NCI-H446 treated with DMSO at 0.1 percent for 48 hours (cell line): Measurements from ENCODE around the gene UNC5CL.
A peak's percentile ranks its signal among the peaks of the same experiment; 100 is the strongest.
"Not testable (repeated sequence)": the region's sequence is repeated elsewhere in the genome, so short reads cannot be mapped to it uniquely, and the experiment has no call there.

Experiments
- DNase-seq: peaks from one replicate; lab custom pipeline; 2025; lab: John Stamatoyannopoulos, UW

The UNC5CL gene

DNA sequence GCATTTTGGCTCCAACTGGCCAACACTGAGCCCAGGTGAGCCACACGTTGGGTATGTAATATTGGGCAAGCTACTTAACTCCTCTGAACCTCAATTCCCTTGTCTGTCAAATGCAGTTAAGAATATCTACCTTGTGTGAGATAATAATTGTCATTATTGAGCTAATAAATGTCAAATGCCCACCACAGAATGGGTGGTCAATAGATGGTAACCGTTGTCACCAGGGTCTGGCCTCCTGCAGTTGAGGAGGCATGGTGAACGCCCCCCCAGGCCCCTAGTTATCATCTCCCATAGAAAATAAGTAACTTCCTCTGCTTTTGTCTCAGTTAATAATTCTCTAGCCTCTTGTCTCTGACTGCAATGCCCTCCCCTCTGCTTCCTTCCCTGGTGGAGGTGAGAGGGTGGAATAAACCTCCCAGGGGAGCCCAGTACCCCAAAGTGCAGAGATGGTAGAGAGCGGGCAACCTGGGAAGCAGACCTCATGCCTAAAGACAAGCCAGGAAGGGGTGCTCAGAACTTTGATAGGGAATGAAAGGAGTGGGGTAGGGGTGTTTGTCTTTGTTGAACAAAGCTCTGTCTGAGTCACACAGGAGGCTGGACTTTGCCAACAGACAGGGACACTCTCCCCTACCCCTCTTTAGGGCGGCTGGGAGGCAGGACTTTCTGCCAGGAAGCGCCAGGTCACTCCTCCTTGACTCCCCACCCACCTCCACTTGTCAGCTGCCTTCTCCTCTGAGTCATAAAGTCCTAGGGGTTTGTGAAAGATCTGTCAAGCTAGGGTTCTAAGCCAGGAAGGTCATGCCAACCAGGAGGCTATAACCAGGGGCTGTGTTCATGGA lies 1.3 kb upstream of the UNC5CL start:
- DNase-seq: no peak

DNA sequence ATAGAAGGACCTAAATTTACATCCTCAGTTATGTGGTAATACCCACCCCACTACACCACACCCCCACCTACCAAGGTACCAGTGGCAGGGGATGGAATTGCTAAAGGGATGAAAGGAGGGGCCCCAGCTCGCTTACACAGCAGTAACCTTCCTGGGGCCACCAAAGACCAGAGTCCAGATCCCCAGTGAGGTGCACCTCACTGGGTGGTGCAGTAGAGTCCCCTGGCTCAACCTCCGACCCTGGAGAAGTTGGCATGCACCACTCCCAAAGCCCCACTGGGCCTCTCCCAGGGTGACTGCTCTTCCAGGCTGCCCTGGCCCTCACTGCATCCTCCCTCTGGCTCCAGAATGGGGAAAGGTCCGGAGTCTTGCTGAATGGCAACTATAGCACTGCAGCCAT lies 816 bp downstream of the UNC5CL start:
- DNase-seq: no peak

DNA sequence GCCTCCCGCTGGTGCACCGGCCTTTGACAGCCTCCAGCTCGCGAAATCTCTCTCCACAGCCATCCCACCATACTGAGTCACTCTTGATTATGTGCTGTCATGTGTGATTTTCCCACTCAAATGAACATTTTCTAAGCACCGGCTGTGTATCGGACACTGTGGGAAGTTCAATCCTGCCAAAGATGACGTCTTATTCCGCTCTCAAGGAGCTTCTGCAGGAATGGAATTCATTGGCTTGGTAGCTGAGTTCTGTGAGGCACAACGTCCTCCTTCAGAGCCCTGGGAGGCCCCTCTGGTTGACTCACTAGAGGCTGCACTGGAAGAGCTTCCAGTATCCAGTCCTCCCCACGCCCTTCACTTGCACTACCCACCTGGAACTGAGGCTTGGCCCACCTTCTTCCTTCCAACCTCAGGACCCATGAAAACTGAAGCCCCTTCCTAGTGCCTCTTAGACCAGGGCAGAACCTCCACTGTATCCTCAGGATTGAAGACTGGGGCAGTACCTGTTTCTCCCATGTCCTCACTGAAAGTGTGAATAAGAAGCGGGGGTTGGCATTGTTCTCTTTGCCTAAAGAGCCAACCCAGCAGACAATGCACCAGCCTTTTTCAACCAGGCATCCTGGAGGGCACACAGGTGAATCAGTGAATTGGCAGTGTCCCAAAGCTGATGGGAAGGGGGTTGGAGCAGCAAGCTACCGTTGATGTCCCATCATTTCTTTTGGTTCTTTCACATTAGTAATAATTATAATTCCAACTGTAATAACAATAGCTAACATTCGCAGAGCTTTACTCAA lies 1.7 kb downstream of the UNC5CL start:
- no peak for DNase-seq

DNA sequence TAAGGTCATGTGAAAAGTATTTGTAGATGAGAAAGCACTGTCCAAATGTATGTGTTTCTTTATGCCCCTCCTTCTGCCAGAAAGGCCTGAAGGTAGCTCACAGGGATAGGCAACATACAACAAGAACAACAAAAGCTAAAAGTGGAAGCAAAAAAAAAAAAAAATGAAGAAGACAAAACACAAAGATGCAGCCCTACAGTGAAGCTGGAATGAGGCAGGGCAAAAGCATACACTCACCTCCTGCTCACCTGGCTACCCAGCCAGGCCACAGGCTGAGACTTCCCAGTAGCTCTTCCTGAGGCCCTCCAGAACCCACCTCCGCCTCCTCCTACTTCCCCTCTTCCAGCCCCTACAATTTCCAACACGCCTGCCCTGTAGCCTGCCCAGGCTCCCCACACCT lies 2.4 kb downstream of the UNC5CL start:
- DNase-seq: no peak

DNA sequence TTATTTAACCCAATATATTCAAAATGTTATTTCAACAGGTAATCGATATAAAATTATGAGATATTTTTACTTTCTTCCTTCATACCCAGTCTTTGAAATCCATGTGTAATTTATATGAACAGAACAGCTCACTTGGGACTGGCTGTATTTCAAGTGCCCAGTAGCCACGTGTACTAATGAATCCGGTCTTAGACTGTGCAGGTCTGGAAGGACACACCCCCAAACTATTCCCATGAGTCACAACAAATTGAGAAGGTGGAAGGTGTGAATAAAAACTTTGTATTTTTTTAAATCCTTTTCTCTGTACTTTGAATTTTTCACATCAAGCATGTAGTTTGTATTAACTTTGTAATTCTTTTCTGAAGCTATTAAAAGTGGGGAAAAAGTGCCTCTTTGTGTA lies 2.8 kb downstream of the UNC5CL start:
- DNase-seq: no peak

DNA sequence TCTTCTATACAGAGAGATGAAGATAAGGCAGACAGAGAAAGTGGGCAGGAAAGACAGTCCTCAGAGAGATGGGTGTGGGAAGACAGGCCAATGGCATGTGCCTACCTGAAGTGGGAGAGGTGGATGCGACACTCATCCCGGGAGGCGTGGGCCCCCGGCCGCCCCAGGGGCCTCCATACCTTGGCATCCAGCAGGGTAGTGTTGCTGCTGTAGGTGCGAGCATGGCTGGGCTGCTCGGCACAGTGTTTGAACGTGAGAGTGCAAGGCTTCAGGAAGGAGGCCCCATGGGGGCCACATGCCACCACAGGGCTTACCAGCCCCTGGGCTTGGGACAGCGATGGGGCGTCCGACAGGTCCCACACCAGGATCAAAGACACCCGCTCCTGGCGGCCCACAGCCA lies 5.2 kb downstream of the UNC5CL start:
- DNase-seq: no peak

DNA sequence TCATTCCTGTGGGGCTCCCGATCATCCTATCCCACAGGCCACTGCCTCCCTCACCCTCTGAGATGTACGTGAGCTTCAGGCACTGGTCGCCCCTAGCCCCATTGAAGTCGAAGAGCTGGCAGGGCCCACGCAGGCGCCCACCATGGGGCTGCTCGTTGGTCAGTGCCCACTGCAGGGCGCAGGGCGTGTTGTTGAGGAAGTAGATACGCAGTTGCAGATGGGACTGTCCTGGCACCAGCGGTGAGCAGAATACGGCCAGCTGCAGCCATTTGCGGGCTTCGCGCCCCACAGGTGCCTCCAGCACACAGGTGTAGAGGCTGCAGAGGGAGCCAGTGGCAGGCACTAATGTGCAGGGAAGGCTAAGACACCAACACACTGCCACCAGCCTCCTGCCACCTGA lies 6.2 kb downstream of the UNC5CL start:
- DNase-seq: no peak

DNA sequence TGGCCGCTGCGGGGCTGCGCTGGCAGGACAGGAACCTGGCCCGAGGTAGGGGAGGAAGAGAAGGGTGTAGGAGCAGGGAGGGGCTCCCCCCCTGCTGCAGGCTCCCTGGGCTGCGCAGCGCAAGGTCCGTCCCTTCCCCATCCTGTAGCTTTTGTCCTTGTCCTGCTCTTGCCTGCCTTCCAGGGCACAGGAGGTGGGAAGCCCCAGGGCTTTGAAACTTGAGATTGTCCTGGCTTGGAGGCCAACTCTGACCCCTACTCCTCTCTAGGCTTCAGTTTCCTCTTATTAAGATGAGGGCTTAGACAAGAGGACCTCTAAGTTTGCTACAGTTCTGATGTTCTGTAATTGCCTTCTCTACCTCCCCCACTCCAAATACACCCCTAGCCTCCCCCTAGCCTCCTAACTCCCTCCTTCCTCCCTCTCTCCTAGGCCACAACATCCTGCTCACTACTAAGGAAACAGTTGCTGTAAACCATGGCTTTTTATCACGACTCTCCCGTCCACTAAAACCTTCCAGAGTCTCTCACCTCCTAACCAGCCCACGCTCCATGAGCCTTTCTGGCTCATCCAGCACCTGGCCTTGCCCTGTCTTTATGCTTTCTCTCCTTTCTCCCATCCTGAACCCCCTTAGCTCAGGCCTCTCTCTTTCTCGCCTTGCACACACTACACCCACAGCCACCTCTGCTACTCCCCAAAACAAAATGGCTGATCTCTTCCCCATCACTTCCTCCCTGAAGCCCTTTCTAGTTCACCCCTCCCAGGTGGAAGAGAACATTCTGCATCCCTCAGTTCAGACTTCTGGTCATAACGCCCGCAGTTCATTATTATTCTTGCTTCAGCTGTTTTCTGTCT lies 10.2 kb downstream of the UNC5CL start:
- DNase-seq: no peak

DNA sequence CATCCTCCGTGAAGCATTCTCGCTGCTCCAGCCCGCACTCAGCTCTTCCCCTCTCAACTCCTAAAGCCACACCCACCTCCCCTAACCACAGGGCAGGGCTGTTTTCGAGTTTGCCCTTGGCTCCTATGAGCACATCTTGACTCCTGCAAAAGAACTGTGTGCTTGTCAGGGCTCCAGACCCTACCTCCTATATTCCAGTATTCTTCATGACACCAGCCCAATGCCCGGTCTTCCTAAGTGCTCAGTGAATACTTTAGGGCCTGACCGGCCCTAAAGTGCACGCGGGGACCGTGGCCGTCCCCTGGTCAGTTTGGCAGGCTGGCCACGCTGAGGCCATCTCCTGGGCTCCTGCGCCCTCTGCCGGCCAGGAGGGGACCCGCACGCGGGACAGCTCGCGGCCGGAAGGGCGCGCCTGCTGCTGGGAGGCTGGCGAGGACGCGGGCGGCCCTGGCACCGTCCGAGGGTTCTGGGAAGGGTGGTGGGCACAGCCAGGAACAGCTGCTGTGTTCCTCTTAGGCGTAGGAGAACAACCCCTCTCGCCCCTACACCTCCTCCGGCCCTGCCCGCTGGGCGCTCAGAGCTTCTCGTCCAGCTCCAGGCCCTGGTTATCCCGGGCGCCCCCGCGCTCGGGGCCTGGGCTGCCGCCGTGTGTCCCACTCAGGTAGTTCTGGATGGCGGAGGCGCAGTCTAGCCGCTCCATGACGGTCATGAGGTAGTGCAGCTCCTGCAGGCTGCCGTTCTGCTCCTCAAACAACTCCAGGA lies 11.0 kb downstream of the UNC5CL start:
- no peak for DNase-seq

DNA sequence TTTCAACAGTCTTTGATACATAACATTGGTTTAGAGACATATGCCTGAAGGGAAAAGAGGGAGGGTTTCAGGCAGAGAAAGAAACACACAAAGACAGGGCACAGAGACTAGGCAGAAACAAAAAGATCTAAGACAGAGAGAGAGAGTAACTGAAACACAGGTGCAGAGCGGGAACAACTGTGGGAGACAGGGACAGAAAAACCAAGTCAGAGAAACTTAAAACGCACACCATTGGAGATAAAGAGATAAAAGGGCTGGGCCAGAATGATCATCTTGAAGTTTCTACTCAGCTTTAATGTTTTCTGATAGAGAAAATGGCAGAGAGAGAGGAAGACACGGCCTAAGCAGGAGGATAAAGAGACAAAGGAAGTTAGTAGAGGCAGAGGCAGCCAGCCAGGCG lies 11.8 kb downstream of the UNC5CL start:
- DNase-seq: no peak

DNA sequence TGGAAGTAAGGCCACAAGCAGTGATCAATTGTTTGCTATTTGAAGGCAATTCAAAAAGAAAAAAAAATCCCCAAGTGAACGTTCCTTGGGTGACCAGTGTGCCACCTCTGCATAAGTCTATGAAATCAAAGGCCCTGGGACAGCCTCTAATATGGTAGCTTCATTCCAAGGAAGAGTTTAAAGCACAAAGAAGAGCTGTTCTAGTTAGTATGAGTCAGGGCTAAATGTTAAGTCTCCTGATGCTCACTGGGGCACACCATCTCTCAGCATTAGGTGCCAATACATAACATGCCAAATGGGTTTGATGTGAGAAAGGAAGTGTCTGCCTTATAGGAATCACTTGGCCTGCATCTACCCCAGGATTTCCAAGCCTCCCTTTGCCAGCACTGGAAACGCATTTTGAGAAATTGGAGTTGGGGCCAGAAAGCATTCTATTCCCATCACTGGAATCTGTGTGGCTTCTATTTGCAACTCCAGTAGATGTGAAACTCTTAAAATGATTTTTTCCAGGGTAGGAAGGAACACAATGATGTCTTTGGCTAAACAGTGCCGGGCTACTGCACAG lies 13.0 kb downstream of the UNC5CL start:
- peak; percentile 37 for DNase-seq

DNA sequence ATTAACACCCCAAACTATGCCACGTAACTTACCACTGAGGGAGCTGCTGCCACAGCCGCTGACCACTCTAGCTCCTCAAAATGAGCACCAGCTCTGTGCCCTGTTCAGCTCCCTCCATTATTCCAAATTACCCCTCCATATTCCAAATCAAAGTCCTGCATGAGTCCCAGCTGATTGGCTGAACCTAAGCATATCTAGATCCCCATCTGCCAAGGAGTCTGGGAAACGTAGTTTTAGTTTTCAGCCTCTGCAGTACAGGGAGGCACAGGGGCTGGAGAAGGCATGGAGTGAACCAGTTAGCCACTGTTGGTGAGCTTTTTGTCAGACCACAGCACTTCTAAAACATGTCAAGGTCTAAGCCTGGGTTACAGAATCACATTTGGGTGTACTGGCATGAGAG lies 15.9 kb downstream of the UNC5CL start:
- DNase-seq: no peak

DNA sequence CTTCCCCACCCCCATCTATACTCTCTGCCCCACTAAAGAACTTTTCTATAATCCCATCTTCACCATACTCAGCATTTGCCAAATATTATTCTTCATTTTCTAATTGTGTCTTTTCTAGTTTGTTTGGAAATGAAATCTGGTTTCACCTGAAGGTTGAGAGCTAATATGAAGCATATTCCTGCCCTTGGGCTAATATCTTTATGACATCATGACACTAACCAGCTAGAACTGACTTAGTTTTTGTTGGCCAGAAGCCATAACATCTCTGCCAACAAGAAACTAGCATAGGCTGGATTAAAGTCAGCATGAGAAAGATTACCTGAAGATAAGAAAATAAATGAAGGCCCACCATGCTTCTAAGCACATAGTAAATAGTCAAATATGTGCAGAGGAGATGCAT lies 16.7 kb downstream of the UNC5CL start:
- no peak for DNase-seq

DNA sequence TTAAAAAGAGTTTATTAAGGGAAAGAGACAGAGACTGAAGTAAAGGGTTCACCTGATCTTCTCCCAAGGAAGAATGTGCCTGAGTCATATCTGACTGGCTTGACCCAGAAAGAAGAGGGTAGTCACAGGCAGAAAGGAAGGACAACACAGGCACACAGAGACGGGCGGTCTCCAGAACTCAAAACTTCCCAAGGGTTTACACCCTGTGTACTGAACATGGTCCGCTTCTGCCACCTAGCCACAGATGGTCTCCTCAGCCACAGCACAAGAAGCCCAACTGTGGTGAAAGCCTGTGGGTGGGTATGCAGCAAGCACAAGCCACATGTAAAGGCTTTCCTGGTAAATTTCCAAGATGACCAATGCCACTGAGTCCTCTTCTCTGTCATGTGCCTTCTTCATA lies 17.2 kb downstream of the UNC5CL start:
- peak; percentile 24 for DNase-seq

DNA sequence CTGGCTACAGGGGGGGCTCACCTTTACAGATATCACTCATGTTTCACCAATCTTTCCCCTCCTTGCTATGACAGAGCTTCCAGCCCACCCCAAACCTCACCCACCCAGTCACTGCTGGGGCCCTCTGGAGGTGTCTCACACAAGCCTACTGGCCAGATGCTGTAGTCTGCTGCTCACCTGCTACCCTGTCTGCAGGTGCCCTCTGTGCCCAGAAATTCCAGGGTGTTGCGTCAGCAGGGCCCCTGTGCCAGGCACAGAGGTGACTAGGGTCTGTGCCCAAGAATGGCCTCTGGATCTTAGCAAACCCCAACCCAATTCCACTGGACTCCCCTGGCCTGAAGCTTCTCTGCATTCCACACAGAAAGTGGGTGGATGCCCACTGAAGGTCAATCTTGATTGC lies 21.4 kb downstream of the UNC5CL start:
- no peak for DNase-seq

DNA sequence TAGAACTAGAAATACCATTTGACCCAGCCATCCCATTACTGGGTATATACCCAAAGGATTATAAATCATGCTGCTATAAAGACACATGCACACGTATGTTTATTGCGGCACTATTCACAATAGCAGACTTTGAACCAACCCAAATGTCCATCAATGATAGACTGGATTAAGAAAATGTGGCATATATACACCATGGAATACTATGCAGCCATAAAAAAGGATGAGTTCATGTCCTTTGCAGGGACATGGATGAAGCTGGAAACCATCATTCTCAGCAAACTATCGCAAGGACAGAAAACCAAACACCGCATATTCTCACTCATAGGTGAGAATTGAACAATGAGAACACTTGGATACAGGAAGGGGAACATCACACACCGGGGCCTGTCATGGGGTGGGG lies 23.2 kb downstream of the UNC5CL start:
- not testable (repeated sequence) for DNase-seq

DNA sequence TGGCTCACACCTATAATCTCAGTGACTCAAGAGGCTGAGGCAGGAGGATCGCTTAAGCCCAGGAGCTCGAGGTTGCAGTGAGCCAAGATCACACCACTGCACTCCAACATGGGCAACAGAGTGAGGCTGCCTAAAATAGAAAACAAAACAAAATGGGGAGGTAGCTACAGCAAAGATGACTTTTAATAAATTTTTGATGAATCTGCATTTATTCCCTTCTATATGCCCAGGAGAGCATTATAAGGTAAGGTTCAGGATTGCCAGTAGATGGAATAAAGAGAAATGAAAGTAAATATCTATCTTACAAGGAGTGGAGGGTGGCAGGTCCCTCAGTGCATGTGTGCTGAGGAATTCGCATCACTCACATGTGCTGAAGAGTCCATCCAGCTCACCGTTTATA lies 24.2 kb downstream of the UNC5CL start:
- no peak for DNase-seq

DNA sequence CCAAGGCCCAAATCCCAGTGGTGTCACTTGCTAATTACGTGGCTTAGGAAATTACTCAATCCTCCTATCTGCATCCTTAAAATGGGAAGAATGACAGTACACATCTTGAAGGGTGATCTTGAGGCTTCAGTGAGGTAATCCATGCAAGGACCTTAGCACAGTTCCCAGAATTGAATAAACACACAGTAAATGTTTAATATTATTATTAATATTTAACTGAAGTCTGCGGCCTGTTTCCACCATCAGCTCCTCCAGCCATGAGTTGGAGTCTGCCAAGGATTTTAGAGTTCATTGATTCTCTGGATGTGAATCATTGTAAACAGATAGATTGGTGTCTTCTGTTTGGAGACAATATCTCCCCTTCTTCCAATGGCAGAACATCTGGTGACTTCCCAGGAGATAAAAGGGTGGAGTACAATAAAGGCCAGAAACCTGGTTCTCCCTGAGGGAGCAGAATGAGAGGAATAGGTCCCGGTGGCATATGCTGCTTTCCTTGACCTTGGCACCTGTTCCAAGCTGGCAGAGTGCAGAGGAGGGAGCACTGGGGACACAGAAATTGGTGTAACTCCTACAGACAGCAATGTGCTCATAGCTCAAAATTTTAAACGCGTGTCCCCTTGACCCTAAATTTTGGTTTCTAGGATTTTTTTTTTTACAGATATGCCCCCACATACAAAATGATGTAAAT lies 25.4 kb downstream of the UNC5CL start:
- DNase-seq: peak; percentile 64

DNA sequence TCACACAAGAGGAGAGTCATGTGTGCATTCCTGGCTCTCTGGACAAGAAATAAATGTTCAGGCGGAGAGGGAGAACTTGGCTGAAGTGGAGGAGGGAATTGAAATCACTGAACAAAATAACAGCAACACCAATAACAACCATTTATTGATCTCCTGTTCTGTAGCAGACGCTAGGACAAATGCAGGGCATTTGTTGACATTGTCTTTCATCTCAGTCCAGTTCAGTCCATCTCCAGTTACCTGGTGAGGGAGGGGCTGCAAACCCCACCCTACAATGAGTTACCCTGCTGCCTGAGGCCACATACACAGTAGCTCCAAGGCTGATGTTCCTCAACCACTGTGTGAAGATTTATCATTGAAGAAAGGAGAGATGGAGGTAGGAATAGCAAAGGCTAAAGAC lies 27.3 kb downstream of the UNC5CL start:
- no peak for DNase-seq

DNA sequence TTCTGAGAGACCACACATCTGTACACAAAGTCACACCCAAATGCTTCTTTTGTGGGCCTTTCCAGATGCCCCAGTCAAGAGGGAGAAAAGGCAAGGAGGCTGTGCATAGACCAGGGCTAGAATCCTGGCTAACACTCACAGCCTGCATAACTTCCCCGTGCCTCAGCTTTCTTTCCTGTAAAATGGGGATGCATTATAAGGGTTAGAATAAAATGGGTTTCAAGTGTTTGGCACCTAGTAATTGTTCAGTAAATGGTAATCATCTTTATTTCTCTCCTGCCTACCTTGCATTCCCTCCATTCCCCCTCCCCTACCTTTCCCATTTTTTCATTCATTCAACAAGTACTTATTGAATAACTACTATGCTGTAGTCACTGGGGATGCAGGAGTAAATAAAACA lies 29.4 kb downstream of the UNC5CL start:
- DNase-seq: no peak

DNA sequence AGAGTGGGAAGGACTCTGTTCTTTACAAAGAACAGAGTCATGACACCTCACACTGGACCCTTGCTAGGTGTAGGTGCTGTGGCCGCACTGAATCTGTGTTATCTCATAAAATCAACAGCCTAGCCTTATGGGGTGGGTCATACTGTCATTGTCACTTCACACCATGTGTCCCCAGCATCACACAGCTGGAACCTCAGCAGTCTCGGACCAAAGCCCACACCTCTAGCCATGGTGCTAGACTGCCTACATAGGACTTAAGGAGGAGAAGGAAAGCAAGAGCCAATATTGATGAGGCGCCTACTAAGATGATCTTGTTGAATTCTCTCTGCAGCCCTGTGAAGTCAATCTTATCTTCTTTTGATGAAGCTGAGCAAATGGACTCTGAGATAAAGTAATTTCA lies 31.0 kb downstream of the UNC5CL start:
- DNase-seq: no peak
